GM04504 (cell line): ENCODE measurements around the gene ATG2A.
A peak's percentile ranks its signal among the peaks of the same experiment; 100 is the strongest.
"Not testable (repeated sequence)": the region's sequence is repeated elsewhere in the genome, so short reads cannot be mapped to it uniquely, and the experiment has no call there.

Experiments
- DNase-seq: peaks from one replicate; pipeline ENCODE4 v3.0.0-alpha.2; 2012; ENCODE audit warnings: low read depth

ATG2A gene

DNA sequence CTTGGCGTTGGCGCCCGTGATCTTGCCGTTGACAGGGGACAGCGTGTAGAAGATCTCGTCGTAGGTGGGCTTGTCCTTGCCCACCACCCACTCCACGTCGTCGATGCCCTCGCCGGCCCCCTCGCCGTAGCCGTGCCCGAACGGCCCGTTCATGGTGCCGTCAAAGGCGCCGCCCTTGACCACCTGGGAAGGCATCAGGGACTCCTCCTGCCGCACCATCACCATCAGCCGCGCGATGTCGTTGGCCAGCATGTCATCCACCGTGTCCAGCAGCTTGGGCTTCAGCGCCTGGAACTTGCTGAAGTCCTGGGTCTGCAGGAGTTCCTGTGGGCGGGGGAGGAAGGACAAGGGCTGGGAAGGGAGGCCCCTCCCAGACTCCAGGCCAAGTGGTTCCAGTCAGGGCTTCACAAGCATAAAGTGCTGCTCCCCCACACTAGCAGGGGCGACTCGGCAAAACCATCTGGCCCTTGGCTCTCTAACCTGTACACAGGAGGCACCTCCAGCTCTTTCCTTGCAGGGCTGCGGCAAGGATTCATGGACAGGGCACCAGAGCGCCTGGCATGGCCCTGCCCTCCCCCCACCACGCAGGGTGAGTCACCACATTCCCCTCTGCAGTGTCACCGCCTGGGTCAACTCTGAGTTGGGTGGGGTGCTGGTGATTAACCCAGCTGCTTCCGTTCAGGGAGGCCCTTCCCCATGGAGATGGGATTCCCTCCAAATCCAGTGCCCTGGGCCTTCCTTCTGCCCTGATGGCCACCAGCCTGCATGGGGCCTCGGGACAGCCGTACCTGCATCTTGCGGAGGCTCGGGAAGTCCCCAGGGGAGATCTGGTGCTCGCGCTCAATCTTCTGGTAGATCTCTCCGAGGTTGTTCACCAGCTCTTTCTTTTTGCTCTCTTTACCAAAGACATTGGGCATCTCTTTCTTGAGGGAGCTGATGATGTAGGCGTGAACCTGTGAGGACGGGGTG, 62.2 kb downstream of the ATG2A start:
- peak; percentile 92 for DNase-seq

DNA sequence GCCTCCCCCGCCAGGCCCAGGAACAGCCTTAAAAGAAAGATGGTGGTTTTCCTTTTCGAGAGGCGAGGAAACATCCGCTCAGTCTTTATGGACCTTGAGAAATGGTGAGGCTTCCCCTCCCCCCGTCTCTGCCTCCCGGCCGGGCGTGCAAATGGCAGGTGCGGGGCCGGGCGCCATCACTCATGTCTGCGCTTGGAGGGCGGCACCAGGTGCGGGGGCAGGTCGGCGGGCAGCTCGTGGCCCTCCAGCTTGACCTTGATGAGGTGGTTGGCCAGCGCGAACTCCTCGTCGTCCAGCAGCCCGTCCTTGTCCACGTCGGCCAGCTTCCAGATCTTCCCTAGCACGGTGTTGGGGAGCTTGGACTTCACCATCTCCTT, 62.9 kb downstream of the ATG2A start:
- DNase-seq: no peak

DNA sequence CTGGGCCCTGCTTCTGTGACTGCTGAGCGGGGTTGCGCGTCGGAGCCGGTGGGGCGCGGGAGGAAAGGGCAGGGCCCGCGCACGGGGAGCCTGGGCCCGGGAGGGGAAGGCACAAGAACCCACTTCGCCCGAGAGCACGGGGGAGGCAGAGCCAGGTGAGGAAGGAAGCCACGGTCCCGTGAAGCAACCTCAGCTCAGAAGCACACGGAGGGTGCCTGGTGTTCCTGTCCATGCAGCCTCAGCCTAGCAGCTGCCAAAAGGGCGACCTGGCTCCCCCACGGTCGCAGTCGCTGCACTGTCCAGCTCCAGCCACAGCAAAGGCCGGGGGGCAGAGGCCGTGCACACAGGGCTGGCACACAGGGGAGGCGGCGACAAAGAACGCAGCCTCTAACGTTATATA, 63.3 kb downstream of the ATG2A start:
- no peak for DNase-seq

DNA sequence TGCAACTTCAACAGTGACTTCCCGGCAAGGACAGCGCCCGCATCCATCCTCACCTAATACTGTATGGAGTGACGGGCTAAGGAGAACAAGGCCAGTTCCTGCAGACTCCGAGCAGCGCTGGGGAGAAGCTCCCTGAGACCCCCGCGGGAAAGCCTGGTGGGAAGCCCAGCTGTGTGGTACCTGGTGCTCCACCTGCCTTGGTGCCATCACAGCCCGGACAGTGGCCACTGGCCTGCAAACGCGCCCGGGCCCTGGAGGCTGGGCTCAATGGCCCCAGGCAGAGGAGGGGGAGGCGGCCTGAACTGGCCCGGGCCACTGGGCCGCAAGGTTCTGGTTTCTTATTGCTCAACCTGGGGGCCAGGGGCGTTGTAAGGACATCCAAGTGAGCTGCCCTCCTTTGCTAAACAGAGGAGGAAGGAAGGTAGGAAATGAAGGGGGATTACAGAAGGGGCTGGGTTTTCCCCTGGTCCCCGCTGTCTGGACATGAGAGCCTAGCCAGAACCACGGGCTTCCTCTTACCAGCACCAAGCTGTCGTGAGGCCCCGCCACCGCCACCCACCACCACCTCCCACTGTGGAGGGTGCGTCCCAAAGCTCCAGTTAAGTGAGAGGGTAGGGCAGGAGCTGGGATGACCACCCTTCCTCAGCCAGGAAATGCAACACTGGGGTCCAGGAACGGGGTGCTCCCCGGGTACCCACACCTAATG, 64.1 kb downstream of the ATG2A start:
- DNase-seq: no peak

DNA sequence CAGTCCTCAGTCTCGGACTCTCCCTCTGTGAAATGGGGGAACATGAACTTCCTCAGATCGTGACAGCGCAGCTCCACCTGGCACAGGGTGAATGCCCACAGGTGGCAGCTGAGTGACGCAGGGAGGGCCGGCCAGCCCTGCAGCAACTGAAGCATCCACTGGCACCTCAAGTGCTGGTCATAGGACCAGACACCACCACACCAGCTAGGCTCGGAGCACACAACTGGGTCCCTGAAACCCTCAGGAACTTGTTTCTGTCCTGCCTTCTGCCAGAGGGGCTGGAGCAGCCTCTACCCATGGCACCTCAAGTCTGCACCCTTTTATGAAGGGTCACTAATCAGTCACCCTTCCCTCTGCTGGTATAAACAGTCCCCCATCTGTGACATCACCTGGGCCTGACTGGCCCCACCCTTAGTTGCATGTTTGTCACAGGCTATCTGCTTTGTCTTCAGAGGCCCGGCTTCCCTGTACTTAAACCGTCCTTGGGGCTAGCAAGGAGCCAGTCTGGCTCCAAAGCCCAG, 65.1 kb downstream of the ATG2A start:
- no peak for DNase-seq

DNA sequence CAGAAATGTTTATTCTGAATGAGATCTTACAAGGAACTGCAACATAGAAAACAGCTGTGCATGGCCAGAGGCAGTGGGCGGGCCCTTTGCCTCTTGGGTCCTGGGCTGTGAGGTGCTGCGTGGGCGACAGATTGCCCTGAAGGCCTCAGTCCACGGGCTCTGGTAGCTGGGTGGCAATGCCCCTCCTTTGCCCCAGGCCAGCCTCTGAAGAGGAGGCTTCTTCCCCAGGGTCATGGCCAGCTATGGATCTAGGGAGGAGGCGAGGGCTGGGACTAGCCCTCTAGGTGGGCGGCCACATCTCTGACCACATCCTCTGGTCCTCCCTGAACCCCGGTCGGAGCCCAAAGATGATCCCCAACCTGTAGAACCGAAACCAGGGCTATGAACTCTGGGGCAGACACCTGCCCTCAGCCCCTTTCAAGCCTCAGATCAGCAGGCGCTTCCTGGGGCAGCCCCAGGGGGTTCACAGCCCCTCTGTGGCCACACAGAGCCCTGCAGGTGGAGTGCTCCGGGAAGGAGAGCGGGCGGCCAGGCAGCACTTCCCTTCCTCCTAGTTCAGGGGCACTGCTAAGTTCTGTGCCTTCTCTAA, 65.9 kb downstream of the ATG2A start:
- no peak for DNase-seq

DNA sequence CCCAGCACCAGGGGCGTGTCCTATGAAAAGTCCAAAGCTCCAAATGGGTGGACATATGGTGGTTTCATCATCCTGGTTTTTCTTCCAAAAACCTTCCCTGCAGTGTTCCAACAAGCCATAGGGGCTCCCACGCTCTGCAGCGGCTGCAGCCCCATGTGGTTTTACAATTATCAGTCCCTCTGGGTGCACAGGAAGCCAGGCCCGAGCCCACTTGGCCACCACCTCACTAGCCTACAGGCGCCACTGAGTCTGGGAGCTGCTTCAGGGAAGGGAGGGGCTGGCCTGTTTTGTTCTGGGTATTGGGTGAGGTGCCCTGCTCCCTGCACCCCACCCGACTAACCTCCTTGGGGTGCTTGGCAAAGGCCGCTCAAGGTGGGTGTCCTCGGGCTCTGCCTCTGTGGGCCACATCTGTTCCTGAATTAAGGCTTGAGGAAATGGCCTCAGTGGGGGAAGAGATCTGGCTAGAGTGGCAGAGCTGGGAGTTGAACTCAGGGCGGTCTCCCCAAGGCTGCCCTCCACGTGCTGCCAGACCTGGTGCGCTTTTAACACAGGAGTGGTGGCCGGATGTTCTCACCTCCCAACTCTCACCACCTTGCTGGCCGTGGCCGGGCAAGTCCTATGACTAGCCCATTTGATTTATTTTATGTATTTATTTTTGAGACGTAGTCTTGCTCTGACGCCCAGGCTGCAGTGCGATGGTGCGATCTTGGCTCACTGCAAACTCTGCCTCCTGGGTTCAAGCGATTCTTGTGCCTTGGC, 67.2 kb downstream of the ATG2A start:
- DNase-seq: no peak

DNA sequence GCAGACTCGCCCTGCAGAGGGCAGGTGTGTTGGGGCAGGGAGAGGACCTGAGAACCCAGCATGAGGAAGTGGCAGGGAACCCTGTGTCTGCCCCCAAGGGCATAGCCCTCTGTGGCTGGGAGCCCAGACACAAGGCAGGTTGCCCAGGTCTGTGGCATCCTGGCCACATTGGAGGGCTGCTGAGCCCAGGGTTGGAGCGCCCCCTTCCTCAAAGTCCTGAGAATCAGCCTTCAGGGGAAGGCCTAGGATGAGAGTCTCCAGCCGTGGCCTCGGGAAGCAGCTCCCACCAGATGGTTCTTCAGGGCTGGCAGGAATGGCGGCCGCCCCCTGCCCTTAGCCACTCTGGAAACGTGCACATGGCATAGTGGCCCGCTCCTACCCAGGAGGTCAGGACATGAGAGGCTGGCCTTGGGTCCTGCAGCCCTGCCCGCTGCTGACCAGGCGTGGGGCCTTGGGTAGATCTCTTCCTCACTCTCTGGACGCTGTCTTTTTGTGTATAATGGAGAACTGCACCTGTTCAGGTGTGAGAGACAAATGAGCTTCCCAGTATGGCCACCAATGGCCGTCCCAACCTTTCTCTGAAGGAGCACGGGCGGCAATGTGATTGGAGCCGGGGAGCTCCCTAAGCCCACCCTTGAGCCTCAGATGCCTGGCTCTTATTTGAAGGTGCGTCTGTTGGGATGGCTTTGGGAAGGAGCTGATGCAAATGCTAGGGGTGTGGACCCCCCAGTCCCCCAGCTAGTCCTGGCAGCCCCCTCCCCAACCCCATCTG, 68.0 kb downstream of the ATG2A start:
- DNase-seq: no peak

DNA sequence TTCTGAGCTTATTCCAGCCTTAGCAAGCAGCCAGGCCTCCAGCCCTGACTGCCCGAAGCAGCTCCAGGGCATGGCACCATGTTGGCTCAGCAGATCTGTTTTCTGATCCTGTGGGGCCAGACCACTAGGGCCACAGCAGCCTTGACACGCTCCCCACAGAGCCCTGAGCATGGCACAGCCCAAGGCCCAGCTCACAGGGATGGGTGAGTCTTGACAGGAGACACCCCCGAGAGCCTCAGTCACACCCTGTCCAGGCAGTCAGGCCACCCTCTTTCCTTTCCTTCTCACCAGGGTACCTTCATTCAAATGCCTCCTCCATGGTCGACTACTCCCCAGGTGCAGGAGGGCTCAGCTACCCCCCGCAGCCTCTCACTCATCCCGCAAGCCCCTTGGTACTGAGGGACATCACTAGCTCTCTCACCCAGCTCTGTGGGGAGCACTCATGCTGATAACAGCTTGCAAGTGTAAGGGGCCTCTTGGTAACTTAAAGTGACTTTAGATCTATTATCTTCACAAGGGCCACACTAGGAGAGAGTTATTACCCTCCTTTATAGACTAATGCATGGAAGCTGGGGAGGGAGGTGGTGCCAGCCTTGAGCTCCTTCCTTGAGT, 68.7 kb downstream of the ATG2A start:
- no peak for DNase-seq

DNA sequence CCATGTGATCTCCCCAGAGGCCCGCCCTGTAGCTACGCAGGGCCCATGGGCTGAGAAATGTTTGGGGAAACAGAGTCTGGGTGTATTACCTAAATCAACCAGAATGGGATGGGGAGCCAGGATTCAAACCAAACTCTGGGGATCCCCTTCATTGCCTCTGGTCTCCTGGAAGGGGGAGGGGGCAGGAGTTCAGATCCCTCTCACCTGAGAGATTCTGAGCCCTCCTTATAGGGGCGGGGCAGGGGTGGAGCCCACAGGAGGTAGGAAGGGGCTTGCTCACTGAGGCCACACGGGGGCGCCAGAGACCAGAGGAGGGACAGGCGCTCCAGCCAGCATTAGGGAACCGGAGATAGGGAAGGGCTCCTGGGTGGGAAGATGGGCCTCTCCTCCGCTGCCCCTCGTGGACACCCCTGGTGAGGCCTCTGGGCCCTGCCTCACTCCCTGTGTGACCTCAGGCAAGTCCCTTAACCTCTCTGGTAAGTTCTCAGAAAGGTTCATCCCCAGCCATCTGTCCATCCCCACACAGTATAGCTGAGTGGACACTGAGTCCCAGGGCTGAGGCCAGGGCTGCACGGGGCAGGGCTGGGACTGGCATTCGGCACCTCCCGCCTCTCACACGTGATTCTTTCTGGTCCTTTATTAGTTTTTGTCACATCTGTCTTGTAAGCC, 69.9 kb downstream of the ATG2A start:
- peak; percentile 67 for DNase-seq

DNA sequence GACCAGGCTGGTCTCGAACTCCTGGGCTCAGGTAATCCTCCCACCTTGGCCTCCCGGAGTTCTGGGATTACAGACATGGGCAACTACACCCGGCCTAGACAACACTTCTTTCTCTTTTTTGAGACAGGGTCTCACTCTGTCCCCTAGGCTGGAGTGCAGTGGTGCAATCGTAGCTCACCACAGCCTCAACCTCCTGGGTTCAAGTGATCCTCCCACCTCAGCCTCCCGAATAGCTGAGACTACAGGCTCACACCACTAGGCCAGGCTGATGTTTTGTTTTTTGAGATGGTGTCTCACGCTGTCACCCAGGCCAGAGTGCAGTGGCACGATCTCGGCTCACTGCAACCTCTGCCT, 71.3 kb downstream of the ATG2A start:
- DNase-seq: not testable (repeated sequence)

DNA sequence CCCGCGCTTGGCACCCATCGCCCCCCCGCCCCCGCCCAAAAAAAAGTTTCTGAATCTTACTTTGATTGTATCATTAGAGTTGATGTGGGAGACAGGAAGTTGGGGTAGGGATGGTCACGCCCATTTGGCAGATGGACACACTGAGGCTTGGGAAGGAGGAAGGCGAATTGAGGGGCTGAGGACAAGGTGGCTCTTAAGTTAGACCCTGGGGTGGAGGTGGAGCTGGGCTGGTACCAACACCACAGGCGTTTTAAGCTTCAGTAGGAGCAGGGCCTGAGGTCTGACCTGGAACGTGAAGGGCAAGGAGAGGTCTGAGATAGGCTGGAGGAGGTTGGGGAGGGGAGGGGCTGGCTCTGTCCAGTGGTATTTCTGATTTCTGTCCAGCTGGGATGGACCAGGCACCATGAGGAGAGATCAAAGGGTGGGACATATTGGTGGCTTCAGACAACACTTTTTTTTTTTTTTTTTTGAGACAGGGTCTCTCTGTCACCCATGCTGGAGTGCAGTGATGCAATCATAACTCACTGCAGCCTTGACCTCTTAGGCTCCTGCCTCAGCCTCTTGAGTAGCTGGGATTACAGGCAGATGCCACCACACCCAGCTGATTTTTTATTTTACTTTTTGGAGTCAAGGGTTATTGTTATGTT, 71.8 kb downstream of the ATG2A start:
- no peak for DNase-seq
